Stimulated activated CD4-positive, alpha-beta T cell treated with anti-CD3 and anti-CD28 coated beads, Interleukin-12 subunit alpha, Interleukin-12 subunit beta, amount 100 ng/mL, for 4 hours (primary cell): ENCODE data around the gene MEGF10.
"Not testable (repeated sequence)": the region's sequence is repeated elsewhere in the genome, so short reads cannot be mapped to it uniquely, and the experiment has no call there.

Source experiments
- DNase-seq: peaks from one replicate; pipeline ENCODE4 v3.0.0-alpha.2; 2020

Gene MEGF10

DNA sequence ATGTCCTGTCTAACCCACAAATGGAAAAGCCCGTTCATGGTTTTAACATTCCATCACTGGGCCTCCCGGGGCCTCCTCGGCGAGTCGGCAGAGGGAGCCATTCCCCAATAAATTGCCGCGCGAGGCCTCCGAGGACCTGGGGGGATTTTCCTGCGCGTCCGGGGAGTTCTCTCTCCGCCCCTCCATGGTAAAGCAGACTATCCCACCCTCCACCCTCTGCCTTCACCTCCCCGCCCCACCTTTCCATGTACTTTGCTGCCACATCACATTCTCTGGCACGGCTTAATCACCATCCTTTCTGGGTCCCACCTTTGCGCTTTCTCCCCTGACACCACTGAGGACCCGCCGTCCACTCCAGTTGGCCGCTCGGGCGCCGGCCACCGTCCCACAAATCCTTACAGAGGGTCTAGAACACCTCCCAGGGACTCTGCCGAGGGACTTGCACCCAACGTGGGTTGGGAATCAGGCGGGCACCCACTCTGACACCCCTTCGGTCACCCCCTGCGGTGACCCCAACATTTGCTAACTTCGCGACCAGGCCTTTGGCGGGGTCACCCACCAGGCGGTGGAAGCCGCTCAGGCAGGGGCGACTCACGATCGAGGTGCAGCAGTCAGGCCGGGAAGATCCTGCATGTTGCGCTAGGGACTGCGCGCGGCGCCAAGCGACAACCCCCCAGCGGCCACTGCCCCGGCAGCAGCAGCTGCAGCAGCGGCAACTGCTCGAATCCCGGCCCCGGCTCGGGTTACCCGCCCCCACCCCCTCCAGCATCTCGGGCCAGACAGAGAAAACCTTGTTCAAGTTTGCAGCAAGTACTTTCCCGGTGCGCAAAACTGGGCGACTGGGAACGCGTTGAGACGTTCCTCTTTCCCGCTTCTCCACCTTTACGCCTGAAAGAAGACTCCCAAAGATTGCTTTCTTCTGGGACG lies at the start of gene MEGF10:
MEGF10 (plus strand) TSS at position 778 of the 927 bp plus-strand sequence. CDS start 40,513 bp downstream, outside the sequence.
- no peak for DNase-seq

DNA sequence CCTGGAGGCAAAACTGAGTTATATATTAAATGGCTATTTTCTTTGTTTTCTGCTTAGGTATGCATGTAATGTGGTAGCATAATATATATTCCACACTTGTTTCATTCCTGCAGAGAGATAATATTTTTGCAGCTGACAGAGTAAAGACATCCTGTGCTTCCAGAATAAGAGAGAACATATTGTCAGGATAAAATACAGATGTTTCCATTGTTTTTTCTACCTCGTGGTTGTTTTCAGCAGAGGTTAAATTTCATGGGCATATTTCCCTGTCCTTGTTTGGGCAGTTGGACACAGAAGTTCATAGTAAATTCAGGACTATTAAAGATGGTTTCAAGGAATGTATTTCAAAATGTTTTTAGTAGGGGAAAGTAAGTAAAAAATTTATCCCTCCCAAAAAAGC lies 47.6 kb upstream of the MEGF10 start:
- no peak for DNase-seq

- DNase-seq, result no peak
Observed at GRCh38 chr5:127254729-127255284, 35.8 kb upstream of the MEGF10 start.

GRCh38 chr5:127256886-127257597 lies 33.6 kb upstream of the MEGF10 start:
- DNase-seq, result no peak

DNA sequence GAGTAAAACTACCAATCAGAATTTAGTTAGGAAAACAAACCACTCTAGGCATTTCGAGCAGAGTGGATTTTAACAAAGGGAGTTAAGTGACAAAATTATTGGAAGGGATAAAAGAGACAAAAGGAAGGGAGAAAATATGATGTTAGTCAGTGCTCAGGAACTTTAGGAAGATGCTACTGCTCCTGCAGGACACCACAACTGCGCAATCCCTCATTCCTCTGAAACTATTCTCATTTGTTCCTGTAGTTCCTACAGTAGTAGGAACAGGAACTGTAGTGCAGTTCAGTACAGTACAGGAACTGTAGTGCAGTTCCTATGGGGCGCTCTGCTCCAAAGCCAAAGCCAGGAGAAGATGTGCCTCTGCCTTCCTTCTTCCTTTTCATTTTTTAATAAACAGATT lies 29.9 kb upstream of the MEGF10 start:
- DNase-seq, result no peak

DNA sequence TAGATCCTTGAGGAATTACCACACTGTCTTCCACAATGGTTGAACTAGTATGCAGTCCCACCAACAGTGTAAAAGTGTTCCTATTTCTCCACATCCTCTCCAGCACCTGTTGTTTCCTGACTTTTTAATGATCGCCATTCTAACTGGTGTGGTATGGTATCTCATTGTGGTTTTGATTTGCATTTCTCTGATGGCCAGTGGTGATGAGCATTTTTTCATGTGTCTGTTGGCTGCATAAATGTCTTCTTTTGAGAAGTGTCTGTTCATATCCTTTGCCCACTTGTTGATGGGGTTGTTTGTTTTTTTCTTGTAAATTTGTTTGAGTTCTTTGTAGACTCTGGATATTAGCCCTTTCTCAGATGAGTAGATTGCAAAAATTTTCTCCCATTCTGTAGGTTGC lies 25.1 kb upstream of the MEGF10 start:
- DNase-seq, result not testable (repeated sequence)

GRCh38 chr5:127268342-127268741 lies 22.3 kb upstream of the MEGF10 start:
- not testable (repeated sequence) for DNase-seq

- DNase-seq, result not testable (repeated sequence)
Observed at GRCh38 chr5:127270713-127271112, 19.9 kb upstream of the MEGF10 start.

GRCh38 chr5:127275641-127276193 lies 14.9 kb upstream of the MEGF10 start:
- DNase-seq, result no peak

DNA sequence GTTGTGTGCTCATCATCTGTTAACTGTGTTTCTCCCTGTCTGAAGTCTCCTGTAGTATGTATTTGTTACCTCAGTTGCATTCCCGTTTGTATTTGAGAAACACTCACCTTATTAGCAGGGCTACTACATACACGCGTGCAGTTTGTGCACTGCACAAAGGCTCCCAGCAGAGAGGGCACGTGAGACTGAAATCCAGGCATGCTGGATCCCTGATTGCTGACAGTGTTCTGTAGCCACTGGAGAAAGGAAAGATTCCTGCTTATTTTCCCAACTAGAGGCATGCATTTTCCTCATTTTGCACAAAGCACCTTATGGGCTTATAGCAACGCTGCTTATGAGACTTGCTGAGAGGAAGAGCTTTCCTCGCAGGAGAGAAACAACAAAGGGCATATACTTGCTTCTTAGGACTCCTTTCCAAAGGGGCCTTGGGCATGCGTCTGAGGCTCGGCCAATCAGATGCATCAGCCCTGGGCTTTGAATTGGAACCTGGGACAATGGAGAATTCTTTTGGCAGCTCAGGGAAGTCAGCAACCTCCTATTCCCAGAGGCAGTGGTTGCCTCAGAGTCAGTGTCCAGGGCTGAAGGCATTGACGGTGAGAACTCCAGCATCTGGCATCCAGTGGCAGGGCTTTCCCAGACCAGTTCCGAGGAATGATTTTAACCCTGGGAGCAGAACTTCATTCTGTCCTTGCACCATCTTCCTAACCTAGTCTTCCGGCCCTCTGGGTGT lies 9.9 kb upstream of the MEGF10 start:
- DNase-seq, result no peak

DNA sequence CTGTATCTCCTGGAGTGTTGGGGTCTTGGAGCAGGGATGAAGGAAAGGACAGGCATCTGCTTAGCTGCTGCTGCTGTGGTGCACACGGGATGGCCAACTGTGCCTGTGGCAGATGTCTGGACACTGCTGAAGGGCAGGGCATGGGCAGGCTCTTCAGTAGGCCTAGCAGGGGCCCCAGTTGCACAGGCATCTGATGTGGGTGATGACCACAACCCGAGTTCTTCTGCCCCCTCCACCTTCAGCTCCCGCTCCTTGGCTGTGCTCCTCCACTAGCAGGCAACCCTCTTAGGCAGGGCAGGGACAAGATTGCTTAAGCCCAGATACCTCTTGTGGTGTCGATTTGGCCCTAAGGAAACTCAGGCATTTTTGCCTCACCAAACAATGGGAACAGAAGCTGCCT lies 9.0 kb upstream of the MEGF10 start:
- DNase-seq, result no peak

- DNase-seq, result no peak
Observed at GRCh38 chr5:127288676-127289075, 1.9 kb upstream of the MEGF10 start.

- no peak for DNase-seq
Observed at GRCh38 chr5:127290946-127291693, 524 bp downstream of the MEGF10 start.

GRCh38 chr5:127292030-127292735 lies 1.6 kb downstream of the MEGF10 start:
- no peak for DNase-seq

- DNase-seq, result no peak
Observed at GRCh38 chr5:127293373-127293772, 2.8 kb downstream of the MEGF10 start.

- no peak for DNase-seq
Observed at GRCh38 chr5:127294829-127295228, 4.2 kb downstream of the MEGF10 start.

- no peak for DNase-seq
Observed at GRCh38 chr5:127295454-127295853, 4.9 kb downstream of the MEGF10 start.

GRCh38 chr5:127296321-127296720 lies 5.7 kb downstream of the MEGF10 start:
- DNase-seq, result no peak

- DNase-seq, result not testable (repeated sequence)
Observed at GRCh38 chr5:127296894-127297293, 6.3 kb downstream of the MEGF10 start.

DNA sequence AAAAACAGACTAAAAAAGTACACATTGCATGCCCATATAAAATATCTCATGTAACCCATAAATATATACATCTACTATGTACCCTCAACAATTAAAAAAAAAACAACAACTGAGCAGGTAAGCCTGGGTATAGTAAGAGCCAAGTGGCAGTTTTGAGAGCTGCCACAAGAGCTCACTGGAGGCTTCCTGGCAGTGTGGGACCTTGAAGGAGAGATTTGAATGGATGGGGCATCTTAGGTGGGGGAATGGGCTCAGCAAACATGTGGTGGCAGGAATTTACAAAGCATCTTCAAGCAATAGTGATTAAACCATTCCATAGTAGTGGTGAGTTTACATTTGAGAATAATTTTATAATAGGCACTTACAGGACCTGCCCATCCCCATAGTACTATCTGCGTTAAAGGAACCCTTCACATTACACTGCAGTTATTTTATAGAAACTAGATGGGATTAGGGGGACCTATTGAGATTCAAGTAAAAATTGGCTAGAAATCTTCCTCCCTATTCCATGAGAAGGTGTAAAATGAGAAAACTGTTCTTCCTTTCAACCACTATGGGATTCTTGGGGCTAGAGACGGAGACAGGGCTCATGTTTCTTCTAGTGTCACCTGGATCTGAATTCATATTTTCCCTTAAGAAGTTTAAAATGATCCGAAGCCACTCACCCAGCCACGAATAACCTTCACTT lies 6.9 kb downstream of the MEGF10 start:
- no peak for DNase-seq

- DNase-seq, result no peak
Observed at GRCh38 chr5:127298036-127298429, 7.4 kb downstream of the MEGF10 start.
